Erythroblast (primary cell): ENCODE measurements around the gene PTH1R.

ENCODE experiments used
- GATA1 ChIP-seq: IDR thresholded peaks from 2 replicates; pipeline ENCODE4 v1.6.1; 2011; ENCODE audit warnings: low read depth, mild to moderate bottlenecking, control low read depth, low read length, moderate library complexity
- POLR2A ChIP-seq: IDR thresholded peaks from 2 replicates; pipeline ENCODE4 v1.6.1; 2011; ENCODE audit warnings: mild to moderate bottlenecking, low read length

GRCh38 chr3:46831316-46831715 is 46.2 kb upstream of the PTH1R start:
- TF ChIP-seq POLR2A (no peak), GATA1 (no peak)
